ENCODE data around the gene ZNF74.

ZNF74 gene

DNA sequence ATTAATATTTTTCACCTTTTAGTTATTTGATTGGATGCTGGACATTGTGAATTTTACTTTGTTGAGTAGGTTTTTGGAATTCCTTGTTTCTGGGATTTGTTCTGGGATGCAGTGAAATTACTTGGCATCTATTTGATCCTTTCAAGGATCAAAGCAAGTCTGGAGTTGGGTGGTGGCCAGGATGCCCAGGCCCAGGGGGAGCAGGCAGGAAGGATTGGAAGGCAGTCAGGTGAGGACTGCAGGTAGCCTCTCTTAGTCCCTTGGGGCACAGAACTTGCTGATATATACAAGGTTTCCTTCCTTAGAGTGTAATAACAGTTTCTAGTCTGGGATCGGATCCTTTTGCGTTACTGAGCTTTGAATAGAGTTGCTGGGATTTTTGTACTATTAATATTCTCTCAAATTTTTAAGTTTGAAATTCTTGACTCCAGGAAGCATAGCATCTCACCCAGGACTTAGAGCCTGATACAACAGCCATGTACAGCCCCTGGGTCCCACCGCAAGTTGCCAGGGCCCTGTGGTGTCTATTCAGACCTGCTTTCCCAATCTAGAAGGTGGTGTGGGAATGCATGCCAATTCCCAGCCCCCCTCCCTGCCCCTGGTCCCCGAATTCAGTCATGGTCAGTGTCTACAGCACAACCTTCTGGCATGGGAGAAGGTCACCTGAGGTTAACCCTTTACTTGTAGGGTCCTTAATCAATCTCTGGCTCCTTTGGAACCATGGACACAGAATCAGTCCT lies 6.1 kb downstream of the ZNF74 start:
- DNase-seq = no peak
- H3K36me3 ChIP-seq (replicated peaks) = peaks cover 10% of the 10 kb centered on the region
- no peaks in the 10 kb centered on the region for H3K27me3 ChIP-seq (replicated peaks)
- TF ChIP-seq, protein P1, sequence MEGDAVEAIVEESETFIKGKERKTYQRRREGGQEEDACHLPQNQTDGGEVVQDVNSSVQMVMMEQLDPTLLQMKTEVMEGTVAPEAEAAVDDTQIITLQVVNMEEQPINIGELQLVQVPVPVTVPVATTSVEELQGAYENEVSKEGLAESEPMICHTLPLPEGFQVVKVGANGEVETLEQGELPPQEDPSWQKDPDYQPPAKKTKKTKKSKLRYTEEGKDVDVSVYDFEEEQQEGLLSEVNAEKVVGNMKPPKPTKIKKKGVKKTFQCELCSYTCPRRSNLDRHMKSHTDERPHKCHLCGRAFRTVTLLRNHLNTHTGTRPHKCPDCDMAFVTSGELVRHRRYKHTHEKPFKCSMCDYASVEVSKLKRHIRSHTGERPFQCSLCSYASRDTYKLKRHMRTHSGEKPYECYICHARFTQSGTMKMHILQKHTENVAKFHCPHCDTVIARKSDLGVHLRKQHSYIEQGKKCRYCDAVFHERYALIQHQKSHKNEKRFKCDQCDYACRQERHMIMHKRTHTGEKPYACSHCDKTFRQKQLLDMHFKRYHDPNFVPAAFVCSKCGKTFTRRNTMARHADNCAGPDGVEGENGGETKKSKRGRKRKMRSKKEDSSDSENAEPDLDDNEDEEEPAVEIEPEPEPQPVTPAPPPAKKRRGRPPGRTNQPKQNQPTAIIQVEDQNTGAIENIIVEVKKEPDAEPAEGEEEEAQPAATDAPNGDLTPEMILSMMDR (IDR thresholded peaks at IDR 0.05; ENCODE audit: low read depth, low read length, missing control alignments) = no peak
- in situ Hi-C loops (cut with HindIII; ENCODE audit: low pct_ligation_motif_present, low sequenced_read_pairs) = no loop called here
- H3K27ac ChIP-seq = no peak overlapping the region
- no peak overlapping the region for H3K4me3 ChIP-seq (ENCODE audit: low read depth, low read length)

DNA sequence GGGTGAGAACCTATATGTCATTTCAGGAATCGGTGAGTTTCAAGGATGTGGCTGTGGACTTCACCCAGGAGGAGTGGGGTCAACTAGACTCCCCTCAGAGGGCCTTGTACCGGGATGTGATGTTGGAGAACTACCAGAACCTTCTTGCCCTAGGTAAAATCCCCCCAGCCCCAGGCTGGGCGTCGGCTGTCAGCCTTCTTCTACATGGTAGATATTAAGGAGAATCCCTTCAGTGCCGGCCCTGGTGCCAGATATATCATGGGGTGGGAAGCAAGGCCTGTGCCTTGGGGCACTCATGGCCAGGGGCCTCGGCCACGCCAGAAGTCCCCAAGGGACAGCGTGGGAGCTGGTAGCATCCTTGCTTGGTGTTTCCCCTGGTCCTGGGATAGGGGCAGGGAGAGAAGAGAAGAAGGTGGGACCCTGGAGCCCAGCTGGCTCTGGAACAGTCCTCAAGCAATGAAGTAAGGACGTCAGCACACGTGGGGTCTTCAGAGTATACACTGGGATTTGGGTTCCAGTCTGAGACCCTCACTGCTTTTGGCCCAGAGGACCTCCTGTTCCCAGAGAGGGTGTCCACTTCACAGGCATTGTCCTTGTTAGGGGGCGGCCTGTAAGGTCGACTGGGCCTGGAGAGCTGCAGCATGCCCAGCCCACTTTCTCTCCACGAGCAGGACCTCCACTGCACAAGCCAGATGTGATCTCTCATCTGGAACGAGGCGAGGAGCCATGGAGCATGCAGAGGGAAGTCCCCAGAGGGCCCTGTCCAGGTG lies 6.8 kb downstream of the ZNF74 start:
- DNase-seq = no peak
- Histone ChIP-seq H3K4me3 (ENCODE audit: low read depth, low read length) (no peak overlapping the region), H3K36me3 (replicated peaks) (peaks cover 15% of the 10 kb centered on the region), H3K27ac (no peak overlapping the region), H3K27me3 (replicated peaks) (no peaks in the 10 kb centered on the region)
- TF ChIP-seq, protein P1 (IDR thresholded peaks at IDR 0.05; ENCODE audit: low read depth, low read length, missing control alignments) = no peak
- in situ Hi-C loops (cut with HindIII; ENCODE audit: low pct_ligation_motif_present, low sequenced_read_pairs) = no loop called here

DNA sequence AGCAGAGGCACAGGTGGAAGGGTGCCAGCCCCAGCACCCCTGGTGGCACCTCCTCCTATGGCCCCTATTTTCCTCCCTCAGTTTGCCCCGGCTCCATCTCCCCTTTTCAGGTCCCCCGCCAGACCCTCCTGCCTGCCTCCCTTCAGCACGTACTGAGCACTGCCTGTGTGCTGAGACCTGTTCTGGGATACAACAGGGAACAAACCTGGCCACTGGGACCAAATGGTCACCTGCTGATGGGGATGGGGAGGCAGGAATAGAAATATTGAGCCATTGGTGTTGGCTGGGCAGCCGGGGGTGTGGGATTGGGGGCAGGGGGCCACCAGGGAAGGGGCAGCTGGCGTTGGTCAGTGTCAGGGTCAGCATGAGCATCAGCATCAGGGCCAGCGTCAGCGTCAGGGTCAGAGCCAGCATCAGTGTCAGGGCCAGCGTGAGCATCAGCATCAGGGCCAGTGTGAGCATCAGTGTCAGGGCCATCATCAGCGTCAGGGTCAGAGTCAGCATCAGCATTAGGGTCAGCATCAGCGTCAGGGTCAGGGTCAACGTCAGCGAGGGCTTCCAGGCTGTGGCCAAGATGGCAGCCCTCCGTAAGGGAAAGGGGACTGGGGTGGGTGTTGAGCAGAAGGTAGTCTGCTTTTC lies 7.5 kb downstream of the ZNF74 start:
- TF ChIP-seq, protein P1 (IDR thresholded peaks at IDR 0.05; ENCODE audit: low read depth, low read length, missing control alignments) = no peak
- no peak overlapping the region for H3K4me3 ChIP-seq (ENCODE audit: low read depth, low read length)
- no peak for DNase-seq
- no peak overlapping the region for H3K27ac ChIP-seq
- peaks cover 22% of the 10 kb centered on the region for H3K36me3 ChIP-seq (replicated peaks)
- in situ Hi-C loops (cut with HindIII; ENCODE audit: low pct_ligation_motif_present, low sequenced_read_pairs) = no loop called here
- no peaks in the 10 kb centered on the region for H3K27me3 ChIP-seq (replicated peaks)

DNA sequence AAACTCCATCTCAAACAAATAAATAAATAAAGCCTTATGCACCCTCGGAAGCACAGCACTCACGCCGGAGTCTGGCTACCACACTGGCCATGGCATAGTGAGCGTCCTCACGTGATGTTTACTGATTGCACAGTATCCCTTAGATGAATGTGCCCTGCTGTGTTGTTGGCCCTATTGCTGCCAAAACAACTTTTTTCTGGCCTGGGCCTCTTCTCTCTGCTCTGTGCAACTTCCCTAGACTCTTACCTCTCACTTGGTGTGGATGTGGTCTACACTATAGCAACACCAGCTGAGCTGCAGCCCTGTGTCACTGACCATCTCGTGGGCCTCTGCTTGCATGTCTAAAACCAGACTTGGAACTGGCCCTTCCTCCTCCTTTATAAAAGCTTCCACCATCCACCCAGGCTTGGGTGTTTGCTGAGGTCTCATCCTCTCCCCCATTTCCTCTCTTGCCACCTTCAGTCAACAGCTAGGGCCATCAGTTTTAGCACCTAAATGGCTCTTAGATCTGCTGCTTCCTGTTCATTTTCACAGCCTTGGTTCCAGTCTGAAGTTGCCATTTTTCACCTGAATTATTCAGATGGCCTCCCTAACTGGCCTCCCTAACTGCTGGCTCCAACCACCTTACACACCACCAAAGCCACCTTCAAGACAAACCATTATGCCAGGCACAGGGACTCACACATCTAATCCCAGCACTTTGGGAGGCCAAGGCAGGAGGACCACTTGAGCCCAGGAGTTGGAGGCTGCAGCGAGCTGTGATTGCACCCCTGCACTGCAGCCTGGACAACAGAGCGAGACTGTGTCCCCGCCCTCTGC lies 9.2 kb downstream of the ZNF74 start:
- no peak overlapping the region for H3K4me3 ChIP-seq (ENCODE audit: low read depth, low read length)
- in situ Hi-C loops (cut with HindIII; ENCODE audit: low pct_ligation_motif_present, low sequenced_read_pairs) = no loop called here
- TF ChIP-seq, protein P1 (IDR thresholded peaks at IDR 0.05; ENCODE audit: low read depth, low read length, missing control alignments) = no peak
- DNase-seq = no peak
- peaks cover 24% of the 10 kb centered on the region for H3K36me3 ChIP-seq (replicated peaks)
- H3K27ac ChIP-seq = no peak overlapping the region
- no peaks in the 10 kb centered on the region for H3K27me3 ChIP-seq (replicated peaks)

DNA sequence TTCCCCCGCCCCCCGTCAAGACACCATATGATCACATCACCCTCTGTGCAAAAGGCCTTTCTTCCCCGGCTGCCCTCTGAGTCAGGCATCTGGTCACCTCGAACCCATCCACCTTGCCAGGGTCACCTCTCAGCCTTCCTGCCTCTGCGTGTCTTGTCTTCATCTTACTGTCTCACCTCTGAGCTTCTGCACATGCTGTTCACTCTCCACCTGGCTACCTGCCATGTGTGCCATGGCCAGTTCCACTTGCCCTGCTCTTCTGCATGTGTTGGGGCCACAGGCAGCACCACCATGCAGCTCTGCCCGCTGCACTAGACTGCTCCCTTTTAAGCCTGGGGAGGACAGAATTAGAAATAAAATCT lies 9.8 kb downstream of the ZNF74 start:
- Histone ChIP-seq H3K27me3 (replicated peaks) (no peaks in the 10 kb centered on the region), H3K27ac (no peak overlapping the region), H3K4me3 (ENCODE audit: low read depth, low read length) (no peak overlapping the region), H3K36me3 (replicated peaks) (peaks cover 24% of the 10 kb centered on the region)
- no peak for DNase-seq
- in situ Hi-C loops (cut with HindIII; ENCODE audit: low pct_ligation_motif_present, low sequenced_read_pairs) = no loop called here
- TF ChIP-seq, protein P1 (IDR thresholded peaks at IDR 0.05; ENCODE audit: low read depth, low read length, missing control alignments) = no peak

All from brain microvascular endothelial cell (primary cell).